WERI-Rb-1 (cell line): ENCODE data around the gene GNA12.

Experiments
- DNase-seq: peaks from one replicate; pipeline ENCODE4 v3.0.0-alpha.2; 2020
- H3K27ac ChIP-seq: fragments of 250-450 bp; sonication (Bioruptor Pico); 2 replicates; pipeline ENCODE4 v1.5.1; 2020; ENCODE audit warnings: mild to moderate bottlenecking, moderate library complexity
- H3K27me3 ChIP-seq: fragments of 250-450 bp; sonication (Bioruptor Pico); 2 replicates; pipeline ENCODE4 v1.5.1; 2021; ENCODE audit warnings: mild to moderate bottlenecking, low read depth, moderate library complexity; ENCODE audit not compliant: insufficient read depth, severe bottlenecking
- H3K36me3 ChIP-seq: fragments of 250-450 bp; sonication (Bioruptor Pico); 2 replicates; pipeline ENCODE4 v1.5.1; 2020; ENCODE audit warnings: mild to moderate bottlenecking, moderate library complexity
- H3K4me3 ChIP-seq: 2 replicates; pipeline ENCODE4 v1.5.1; 2011; ENCODE audit warnings: low read depth, mild to moderate bottlenecking, control low read depth, low read length
- H3K9me3 ChIP-seq: fragments of 250-450 bp; sonication (Bioruptor Pico); 2 replicates; pipeline ENCODE4 v1.5.1; 2021; ENCODE audit warnings: mild to moderate bottlenecking, moderate library complexity; ENCODE audit not compliant: severe bottlenecking
- TF ChIP-seq, protein P1 (sequence below): IDR thresholded peaks from 2 replicates; pipeline ENCODE4 v1.5.1; 2011; ENCODE audit warnings: low read depth, mild to moderate bottlenecking, control low read depth, inconsistent platforms, low read length

Gene GNA12

DNA sequence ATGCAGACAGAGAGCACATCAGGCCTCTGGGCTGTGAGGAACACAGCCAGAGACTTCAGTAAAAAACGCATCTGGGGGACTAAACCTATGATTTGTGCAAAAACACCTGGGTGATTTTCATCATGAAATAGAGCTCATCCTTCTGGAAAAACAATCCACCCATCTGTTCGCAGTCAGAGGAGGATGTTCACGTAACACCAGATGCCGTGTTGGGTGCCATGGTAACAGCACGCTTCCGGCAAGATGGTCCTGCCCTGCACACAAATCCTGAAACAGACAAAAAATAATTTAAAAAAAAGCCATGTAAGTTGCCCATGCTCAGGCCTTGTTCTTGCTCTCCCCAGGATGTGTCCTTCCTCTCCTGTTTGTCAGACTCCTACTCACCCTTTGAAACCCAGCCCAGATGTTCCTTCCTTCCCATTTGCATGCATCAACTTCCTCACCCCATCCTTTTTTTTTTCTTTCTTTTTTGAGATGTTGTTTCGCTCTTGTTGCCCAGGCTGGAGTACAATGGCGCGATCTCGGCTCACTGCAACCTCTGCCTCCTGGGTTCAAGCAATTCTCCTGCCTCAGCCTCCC lies 28.3 kb upstream of the GNA12 start:
- TF ChIP-seq, protein P1, sequence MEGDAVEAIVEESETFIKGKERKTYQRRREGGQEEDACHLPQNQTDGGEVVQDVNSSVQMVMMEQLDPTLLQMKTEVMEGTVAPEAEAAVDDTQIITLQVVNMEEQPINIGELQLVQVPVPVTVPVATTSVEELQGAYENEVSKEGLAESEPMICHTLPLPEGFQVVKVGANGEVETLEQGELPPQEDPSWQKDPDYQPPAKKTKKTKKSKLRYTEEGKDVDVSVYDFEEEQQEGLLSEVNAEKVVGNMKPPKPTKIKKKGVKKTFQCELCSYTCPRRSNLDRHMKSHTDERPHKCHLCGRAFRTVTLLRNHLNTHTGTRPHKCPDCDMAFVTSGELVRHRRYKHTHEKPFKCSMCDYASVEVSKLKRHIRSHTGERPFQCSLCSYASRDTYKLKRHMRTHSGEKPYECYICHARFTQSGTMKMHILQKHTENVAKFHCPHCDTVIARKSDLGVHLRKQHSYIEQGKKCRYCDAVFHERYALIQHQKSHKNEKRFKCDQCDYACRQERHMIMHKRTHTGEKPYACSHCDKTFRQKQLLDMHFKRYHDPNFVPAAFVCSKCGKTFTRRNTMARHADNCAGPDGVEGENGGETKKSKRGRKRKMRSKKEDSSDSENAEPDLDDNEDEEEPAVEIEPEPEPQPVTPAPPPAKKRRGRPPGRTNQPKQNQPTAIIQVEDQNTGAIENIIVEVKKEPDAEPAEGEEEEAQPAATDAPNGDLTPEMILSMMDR = no peak
- no peaks in the 10 kb centered on the region for H3K27me3 ChIP-seq
- no peaks in the 10 kb centered on the region for H3K36me3 ChIP-seq
- no peak overlapping the region for H3K4me3 ChIP-seq
- DNase-seq = no peak
- no peaks in the 10 kb centered on the region for H3K9me3 ChIP-seq
- no peak overlapping the region for H3K27ac ChIP-seq

DNA sequence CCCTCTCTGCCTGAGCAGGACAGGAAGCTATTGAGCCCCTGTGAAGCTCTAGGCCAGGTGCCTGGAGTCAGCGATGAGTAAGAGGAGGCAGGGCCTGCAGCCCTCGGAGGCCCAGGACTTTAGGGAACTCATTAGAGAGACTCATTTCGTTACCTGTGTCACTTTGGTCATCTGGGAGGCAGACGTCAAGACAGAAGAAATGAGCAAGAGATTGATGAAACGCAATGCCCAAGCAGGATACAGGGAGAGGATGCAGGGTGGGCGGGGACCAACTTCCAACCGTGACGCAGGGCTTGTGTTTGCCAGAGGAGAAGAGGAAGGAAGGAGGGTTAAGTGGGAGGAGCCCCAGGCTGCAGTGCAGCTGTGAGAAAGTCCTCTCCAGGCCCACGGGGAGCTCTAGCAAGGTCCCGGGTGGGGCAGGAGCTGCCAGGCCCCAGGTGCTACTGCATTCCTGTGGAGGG lies 26.4 kb upstream of the GNA12 start:
- Histone ChIP-seq H3K27me3 (no peaks in the 10 kb centered on the region), H3K36me3 (no peaks in the 10 kb centered on the region), H3K4me3 (no peak overlapping the region), H3K9me3 (no peaks in the 10 kb centered on the region), H3K27ac (no peak overlapping the region)
- TF ChIP-seq, protein P1 = no peak
- no peak for DNase-seq

DNA sequence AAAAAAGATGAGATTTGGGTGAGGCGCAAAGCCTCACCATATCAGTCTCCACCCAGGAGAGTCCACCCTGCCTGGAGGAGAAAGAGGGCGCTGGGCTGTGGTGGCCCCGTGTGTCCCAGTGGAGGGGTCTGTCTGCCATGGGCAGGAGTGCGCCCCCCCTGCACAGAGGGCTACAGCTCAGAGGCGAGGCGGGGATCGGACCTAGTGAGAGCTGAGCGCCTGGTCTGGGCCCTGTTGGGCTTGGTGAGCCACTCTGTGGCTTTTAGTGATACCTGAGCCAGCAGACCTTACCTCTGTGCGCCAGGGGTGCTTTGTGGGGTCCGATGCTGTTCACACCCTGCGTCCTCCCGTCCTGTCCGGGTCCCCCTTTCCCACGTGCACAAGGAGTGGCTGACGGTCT lies 25.9 kb upstream of the GNA12 start:
- H3K4me3 ChIP-seq = no peak overlapping the region

DNA sequence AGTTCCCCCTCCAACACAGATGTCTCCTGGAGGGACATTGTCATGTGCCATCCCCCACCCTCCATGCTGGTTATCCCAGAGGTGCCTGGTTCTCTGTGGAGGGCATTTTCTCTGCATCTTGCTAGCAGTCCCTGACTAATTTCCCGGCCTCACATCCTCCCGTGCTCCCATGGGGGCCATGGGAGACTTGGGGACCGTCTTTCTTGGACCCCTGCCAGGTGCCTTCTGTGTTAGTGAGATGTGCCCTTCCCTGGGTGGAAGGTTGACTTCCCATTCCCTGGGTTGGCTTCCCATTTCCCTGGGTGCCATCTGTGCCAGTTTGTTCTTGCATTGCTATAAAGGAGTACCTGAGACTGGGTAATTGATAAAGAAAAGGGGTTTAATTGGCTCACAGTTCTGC lies 22.5 kb upstream of the GNA12 start:
- TF ChIP-seq, protein P1 = no peak
- no peak overlapping the region for H3K27ac ChIP-seq
- no peak overlapping the region for H3K4me3 ChIP-seq

More for the DNA sequence above, 25.9 kb upstream of the GNA12 start:
- TF ChIP-seq, protein P1 = no peak
- Histone ChIP-seq H3K27me3 (no peaks in the 10 kb centered on the region), H3K27ac (no peak overlapping the region), H3K36me3 (no peaks in the 10 kb centered on the region), H3K9me3 (no peaks in the 10 kb centered on the region)
- DNase-seq = no peak

DNA sequence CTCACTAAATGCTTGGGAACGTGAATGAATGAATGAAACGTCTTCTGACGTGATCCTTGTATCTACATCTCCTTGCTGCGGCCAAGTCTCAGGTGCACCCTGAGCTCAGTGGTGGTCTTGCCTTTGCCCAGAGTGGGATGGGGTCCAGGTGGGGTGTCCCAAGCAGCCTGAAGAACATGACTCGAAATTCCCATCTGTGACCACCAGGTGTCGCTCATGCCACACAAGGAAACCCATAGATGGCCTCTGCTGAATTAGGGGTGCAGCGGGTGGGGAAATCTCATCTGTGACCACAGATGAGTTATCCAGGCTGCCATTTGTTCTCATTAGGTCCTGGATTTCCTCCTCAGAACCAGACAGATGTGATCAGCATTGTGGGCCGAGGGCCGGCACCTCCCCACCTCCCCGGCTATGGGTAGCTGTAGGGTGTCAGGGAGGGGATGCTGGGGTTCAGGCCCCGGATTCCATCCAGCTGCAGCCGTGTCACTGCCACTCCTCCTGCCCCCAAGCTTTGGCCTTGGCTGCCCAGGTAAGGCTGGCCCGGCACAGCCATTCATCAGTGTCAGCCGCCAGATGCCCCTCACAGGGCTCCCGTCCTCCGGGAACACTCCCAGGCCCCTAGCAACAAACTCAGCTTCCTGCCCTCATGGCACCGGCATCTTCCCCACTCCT lies 21.0 kb upstream of the GNA12 start:
- H3K9me3 ChIP-seq = no peaks in the 10 kb centered on the region
- H3K4me3 ChIP-seq = no peak overlapping the region
- H3K36me3 ChIP-seq = no peaks in the 10 kb centered on the region
- H3K27ac ChIP-seq = no peak overlapping the region
- TF ChIP-seq, protein P1 = peak; percentile 89
- peak; percentile 60 for DNase-seq
- no peaks in the 10 kb centered on the region for H3K27me3 ChIP-seq

More for the DNA sequence above, 22.5 kb upstream of the GNA12 start:
- H3K36me3 ChIP-seq = no peaks in the 10 kb centered on the region
- no peaks in the 10 kb centered on the region for H3K9me3 ChIP-seq
- no peak for DNase-seq
- H3K27me3 ChIP-seq = no peaks in the 10 kb centered on the region
